ENCODE results near the gene PABPC1L2B. TPM values are rescaled to one million over a fixed set of nuclear protein-coding genes. Genes with fewer than 3 reads are reported as not detected.

Gene PABPC1L2B
- not detected in 2 replicates for total RNA-seq

GRCh38 chrX:73002733-73003132, at the start of gene PABPC1L2B:
PABPC1L2B (plus strand) TSS chrX:73002939; CDS start chrX:73003643, 704 bp downstream.

Other genes with a start within 250 kb of the PABPC1L2B start
- not detected in 2 replicates for gene DMRTC1B, start 226.0 kb upstream of the PABPC1L2B start, total RNA-seq
- gene FAM236B, start 220.3 kb upstream of the PABPC1L2B start, total RNA-seq = not detected in 2 replicates
- gene FAM236D, start 194.7 kb upstream of the PABPC1L2B start, total RNA-seq = not detected in 2 replicates
- not detected in 2 replicates for gene FAM236C, start 90.3 kb upstream of the PABPC1L2B start, total RNA-seq
- not detected in 2 replicates for gene FAM236A, start 64.7 kb upstream of the PABPC1L2B start, total RNA-seq
- gene DMRTC1, start 59.1 kb upstream of the PABPC1L2B start, total RNA-seq = not detected in 2 replicates
- not detected in 2 replicates for gene PABPC1L2A, start 76.6 kb downstream of the PABPC1L2B start, total RNA-seq
- gene NAP1L2, start 211.9 kb downstream of the PABPC1L2B start, total RNA-seq = 3.9 and 7.5 TPM in 2 replicates